A549 (cell line): ENCODE results near the gene MPPED1.

Experiments
- CBX2 ChIP-seq: fragments of 200-600 bp; sonication (generic); IDR thresholded peaks from 2 replicates; pipeline ENCODE4 v1.6.1; 2016; ENCODE audit warnings: low read depth, mild to moderate bottlenecking, borderline replicate concordance
- CTCF ChIP-seq: fragments of >200 bp; sonication (Bioruptor Twin); formaldehyde crosslinking; IDR thresholded peaks from 3 replicates; pipeline ENCODE4 v1.5.1; 2016
- ELK1 ChIP-seq: fragments of 150-350 bp; IDR thresholded peaks from 2 replicates; pipeline ENCODE4 v1.6.1; 2014; ENCODE audit warnings: low read depth, mild to moderate bottlenecking, low read length
- JUNB ChIP-seq: fragments of >200 bp; sonication (Bioruptor Twin); formaldehyde crosslinking; IDR thresholded peaks from 2 replicates; pipeline ENCODE4 v1.6.1; 2016
- KDM5A ChIP-seq: fragments of 200-600 bp; sonication (generic); IDR thresholded peaks from 2 replicates; pipeline ENCODE4 v1.6.1; 2016; ENCODE audit warnings: antibody characterized with exemption, mild to moderate bottlenecking
- POLR2A ChIP-seq: IDR thresholded peaks from 2 replicates; pipeline ENCODE4 v1.6.1; 2012; ENCODE audit warnings: mild to moderate bottlenecking, low read length
- RAD21 ChIP-seq, 2 experiments: fragments of >200 bp in 1 of 2; sonication (Bioruptor Twin) in 1 of 2; formaldehyde crosslinking in 1 of 2; IDR thresholded peaks in 1 of 2; conservative IDR thresholded peaks in 1 of 2; 2 replicates in 1 of 2; 3 replicates in 1 of 2; pipeline ENCODE4 v1.6.1; 2012 to 2018; ENCODE audit warnings: inconsistent platforms in 1 of 2
- RCOR1 ChIP-seq: fragments of 150-350 bp; IDR thresholded peaks from 2 replicates; pipeline ENCODE4 v1.6.1; 2014; ENCODE audit warnings: antibody characterized with exemption, low read length, low read depth

GRCh38 chr22:43490311-43490710 is 78.5 kb downstream of the MPPED1 start:
- TF ChIP-seq KDM5A (no peak), CTCF (no peak), ELK1 (no peak), RCOR1 (no peak), CBX2 (no peak), JUNB (no peak), POLR2A (no peak), RAD21 (conservative IDR thresholded peaks at IDR 0.05 in 1 of 2, IDR thresholded peaks at IDR 0.05 in 1 of 2) (no peak)
